Naive thymus-derived CD4-positive, alpha-beta T cell (primary cell): Measurements from ENCODE around the gene SCML1. TPM values are rescaled to one million over a fixed set of nuclear protein-coding genes. Genes with fewer than 3 reads are reported as not detected.

ENCODE experiments used
- ATAC-seq: fragments of 150-1000 bp; cut with Tn5 transposase; 2 replicates; pipeline ENCODE4 v1.10.0; 2021; ENCODE audit warnings: mild to moderate bottlenecking, moderate library complexity
- CTCF ChIA-PET: fragments of 350-600 bp; sonication (Branson Sonifier 250); formaldehyde crosslinking; loops from one replicate; lab custom pipeline; 2021; ENCODE audit warnings: antibody characterized with exemption; lab: Charles Lee
- POLR2A ChIA-PET: fragments of 350-600 bp; sonication (Branson Sonifier 250); formaldehyde crosslinking; loops from one replicate; lab custom pipeline; 2021; ENCODE audit warnings: antibody characterized with exemption, inconsistent platforms; lab: Charles Lee
- DNase-seq, 9 donors: peaks; one replicate each; pipeline versions ENCODE4 v3.0.0 to v3.0.0-alpha.2; 2020 to 2022; ENCODE audit warnings: mixed read lengths in 1 of 9
- H3K27ac ChIP-seq: one replicate; pipeline ENCODE4 v1.7.0; 2013; ENCODE audit warnings: mild to moderate bottlenecking, low read depth, low read length, moderate library complexity
- H3K27me3 ChIP-seq, 2 donors: one replicate each; pipeline ENCODE4 v1.7.0; 2013; ENCODE audit warnings: low read length in 2 of 2, mild to moderate bottlenecking in 2 of 2, moderate library complexity in 2 of 2; ENCODE audit not compliant: control insufficient read depth in 2 of 2, insufficient read depth in 2 of 2
- H3K36me3 ChIP-seq, 3 experiments: 1 replicate in 2 of 3; 2 replicates in 1 of 3; pipeline ENCODE4 v1.7.0; 2013; ENCODE audit warnings: low read length in 3 of 3, mild to moderate bottlenecking in 3 of 3, moderate library complexity in 1 of 3; ENCODE audit not compliant: insufficient read depth in 3 of 3, control insufficient read depth in 2 of 3
- H3K4me1 ChIP-seq, 2 donors: one replicate each; pipeline ENCODE4 v1.7.0; 2013; ENCODE audit warnings: low read length in 2 of 2, mild to moderate bottlenecking in 2 of 2, moderate library complexity in 1 of 2; ENCODE audit not compliant: control insufficient read depth in 2 of 2, insufficient read depth in 2 of 2
- H3K4me3 ChIP-seq: 2 replicates; pipeline ENCODE4 v1.7.0; 2013; ENCODE audit warnings: mild to moderate bottlenecking, low read length
- H3K9me3 ChIP-seq, 3 experiments: 1 replicate in 2 of 3; 2 replicates in 1 of 3; pipeline ENCODE4 v1.7.0; 2013; ENCODE audit warnings: low read length in 3 of 3; ENCODE audit not compliant: control insufficient read depth in 2 of 3
- H3K27ac Mint-ChIP-seq, 9 donors: one replicate each; pipeline ENCODE4 v1.8.0; 2020 to 2022; ENCODE audit warnings: mixed read lengths in 9 of 9, mild to moderate bottlenecking in 8 of 9, moderate library complexity in 5 of 9, inconsistent platforms in 2 of 9
- H3K27me3 Mint-ChIP-seq, 5 donors: one replicate each; pipeline ENCODE4 v1.8.0; 2021 to 2022; ENCODE audit warnings: mixed read lengths in 5 of 5, mild to moderate bottlenecking in 1 of 5
- H3K36me3 Mint-ChIP-seq, 5 donors: one replicate each; pipeline ENCODE4 v1.8.0; 2020 to 2022; ENCODE audit warnings: mixed read lengths in 5 of 5, mild to moderate bottlenecking in 3 of 5, inconsistent platforms in 1 of 5
- H3K4me1 Mint-ChIP-seq, 7 donors: one replicate each; pipeline ENCODE4 v1.8.0; 2020 to 2022; ENCODE audit warnings: mixed read lengths in 7 of 7, mild to moderate bottlenecking in 3 of 7, inconsistent platforms in 1 of 7
- H3K4me3 Mint-ChIP-seq, 10 donors: one replicate each; pipeline ENCODE4 v1.8.0; 2020 to 2022; ENCODE audit warnings: mild to moderate bottlenecking in 10 of 10, mixed read lengths in 10 of 10, moderate library complexity in 6 of 10, inconsistent platforms in 2 of 10
- H3K9me3 Mint-ChIP-seq, 11 donors: one replicate each; pipeline ENCODE4 v1.8.0; 2020 to 2022; ENCODE audit warnings: mixed read lengths in 11 of 11, mild to moderate bottlenecking in 4 of 11, inconsistent platforms in 1 of 11, moderate library complexity in 1 of 11
- intact Hi-C, 2 donors: fragments of 100-400 bp; cut with micrococcal nuclease; formaldehyde crosslinking; loops; one replicate each; pipeline ENCODE4 v1.15.1; 2023
- polyA plus RNA-seq, 2 donors: library from polyadenylated mRNA; unstranded; fragments of 300-500 nt; fragmentation: Illumina TruSeq; gene quantifications; one replicate each; pipeline ENCODE4 v1.2.3, GENCODE V29; 2021
- total RNA-seq, 6 experiments: library from RNA in 5 of 6; stranded (reverse) in 5 of 6; gene quantifications; 1 replicate in 5 of 6; 2 replicates in 1 of 6; pipeline ENCODE4 v1.2.3 and lab custom pipeline; 2021 to 2026

SCML1 gene
- total and polyA plus RNA-seq, 7 experiments from 2014 or later = 0.82 to 50.1 (median 23.6) TPM

DNA sequence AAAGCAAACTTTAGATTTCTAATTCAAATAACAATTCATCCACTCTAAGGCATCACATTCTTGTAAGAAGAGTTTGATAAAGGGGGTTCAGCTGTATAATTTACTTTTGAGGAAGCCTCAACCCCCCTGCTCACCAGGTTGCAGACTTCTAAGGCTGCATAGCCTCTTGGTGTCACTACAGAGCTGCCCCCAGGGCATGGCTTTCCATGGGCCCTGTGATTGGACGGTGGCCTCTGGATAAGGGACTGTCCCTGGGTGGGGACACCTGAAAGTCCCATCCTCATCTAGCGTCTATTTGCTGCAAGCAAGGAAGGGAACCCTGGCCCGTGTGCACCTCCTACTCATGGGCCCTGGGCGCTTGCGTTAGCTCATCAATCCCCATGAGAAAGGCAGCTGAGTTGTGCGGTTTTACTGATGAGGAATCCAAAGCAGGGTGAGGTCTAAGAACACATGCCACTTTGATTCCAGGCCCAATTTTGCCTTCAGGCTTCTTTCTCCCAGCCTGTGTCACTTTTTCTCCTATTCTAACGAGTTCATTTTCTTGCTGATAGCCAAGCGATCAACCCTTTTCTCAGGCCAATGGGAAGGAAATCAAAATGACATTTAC, 51.8 kb downstream of the SCML1 start:
- ATAC-seq = peak; percentile 22
- Mint-ChIP-seq H3K9me3 (peaks cover 0 to 2% (median 0%) of the 10 kb centered on the region in 11 donors), H3K36me3 (no peaks in the 10 kb centered on the region), H3K4me1 (peaks cover 5 to 25% (median 19%) of the 10 kb centered on the region in 7 donors), H3K4me3 (peak overlapping the region in 2 of 10 donors; percentile 24 to 25), H3K27me3 (peaks cover 0 to 4% (median 0%) of the 10 kb centered on the region in 5 donors), H3K27ac (peak overlapping the region in 4 of 9 donors; percentile 11 to 65 (median 44))
- Histone ChIP-seq H3K27ac (no peak overlapping the region), H3K27me3 (no peaks in the 10 kb centered on the region), H3K9me3 (no peaks in the 10 kb centered on the region), H3K4me1 (peaks cover 0 to 7% of the 10 kb centered on the region in 2 donors), H3K4me3 (no peak overlapping the region), H3K36me3 (no peaks in the 10 kb centered on the region)
- CTCF ChIA-PET = no interaction called here
- intact Hi-C loops = loop anchor here in 1 of 2 donors (1.0 to 5.0 kb wide), 4 partner anchors 44 to 588 kb away; partner anchors contain the start of gene RAI2
- POLR2A ChIA-PET = no interaction called here
- DNase-seq = no peak

DNA sequence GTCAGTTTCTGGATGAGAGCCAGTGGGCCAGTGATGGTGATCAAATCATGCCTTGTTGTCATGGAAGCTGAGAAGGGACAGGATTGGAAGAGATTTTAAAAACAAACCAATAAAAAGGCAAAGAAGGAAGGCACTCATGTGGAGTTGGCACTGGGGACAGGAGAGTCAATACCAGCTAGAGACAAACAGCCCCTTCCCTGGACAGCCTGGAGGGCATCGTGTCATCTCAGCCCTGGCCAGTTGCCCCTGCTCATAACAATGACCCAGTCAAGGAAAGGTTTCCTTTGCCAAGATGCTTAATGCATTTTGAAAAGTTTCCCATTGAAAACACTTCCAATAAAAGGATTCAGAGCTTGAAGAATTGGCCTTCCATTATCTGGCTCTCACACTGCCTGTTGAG, 55.5 kb downstream of the SCML1 start:
- POLR2A ChIA-PET = no interaction called here
- intact Hi-C loops = no loop called here
- peaks cover 4 to 18% (median 14%) of the 10 kb centered on the region in 7 donors for H3K4me1 Mint-ChIP-seq
- Histone ChIP-seq H3K4me3 (no peak overlapping the region), H3K36me3 (no peaks in the 10 kb centered on the region), H3K9me3 (no peaks in the 10 kb centered on the region), H3K27me3 (no peaks in the 10 kb centered on the region), H3K27ac (no peak overlapping the region), H3K4me1 (peaks cover 0 to 6% of the 10 kb centered on the region in 2 donors)
- CTCF ChIA-PET = no interaction called here
- H3K4me3 Mint-ChIP-seq = no peak overlapping the region
- ATAC-seq = no peak
- H3K27me3 Mint-ChIP-seq = no peaks in the 10 kb centered on the region
- H3K27ac Mint-ChIP-seq = no peak overlapping the region
- no peaks in the 10 kb centered on the region for H3K36me3 Mint-ChIP-seq
- no peak for DNase-seq
- peaks cover 0 to 2% (median 0%) of the 10 kb centered on the region in 11 donors for H3K9me3 Mint-ChIP-seq

DNA sequence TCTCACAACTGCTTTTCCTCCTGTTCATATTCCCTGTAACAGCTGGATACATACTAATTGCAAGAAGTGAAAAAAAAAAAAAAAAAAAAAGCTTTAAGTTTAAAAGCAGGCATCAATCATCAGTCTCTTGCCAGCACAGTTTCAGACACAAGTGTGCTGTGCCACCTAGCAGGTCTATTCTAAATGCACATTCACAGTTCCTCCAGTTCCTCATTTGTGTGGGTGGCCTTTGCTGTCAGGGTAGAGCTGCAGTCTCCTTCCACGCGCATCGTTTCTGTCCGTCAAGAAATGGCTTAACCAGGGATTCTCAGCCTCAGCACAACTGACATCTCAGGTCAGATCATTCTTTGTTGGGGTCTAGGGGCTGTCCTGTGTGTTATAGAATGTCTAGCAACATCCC, 61.6 kb downstream of the SCML1 start:
- Mint-ChIP-seq H3K9me3 (peaks cover 0 to 2% (median 0%) of the 10 kb centered on the region in 11 donors), H3K36me3 (no peaks in the 10 kb centered on the region), H3K4me3 (no peak overlapping the region), H3K27me3 (no peaks in the 10 kb centered on the region), H3K4me1 (peaks cover 2 to 17% (median 12%) of the 10 kb centered on the region in 7 donors), H3K27ac (no peak overlapping the region)
- H3K9me3 ChIP-seq = no peaks in the 10 kb centered on the region
- no peaks in the 10 kb centered on the region for H3K4me1 ChIP-seq
- no peak overlapping the region for H3K27ac ChIP-seq
- H3K36me3 ChIP-seq = no peaks in the 10 kb centered on the region
- DNase-seq (no peak), ATAC-seq (no peak)
- no peaks in the 10 kb centered on the region for H3K27me3 ChIP-seq
- POLR2A ChIA-PET = no interaction called here
- CTCF ChIA-PET = interaction anchor here (0.6 kb wide), 1 partner anchor 11 kb away, joined by 4 read pairs; no protein-coding TSS in a partner anchor
- H3K4me3 ChIP-seq = no peak overlapping the region
- intact Hi-C loops = no loop called here

DNA sequence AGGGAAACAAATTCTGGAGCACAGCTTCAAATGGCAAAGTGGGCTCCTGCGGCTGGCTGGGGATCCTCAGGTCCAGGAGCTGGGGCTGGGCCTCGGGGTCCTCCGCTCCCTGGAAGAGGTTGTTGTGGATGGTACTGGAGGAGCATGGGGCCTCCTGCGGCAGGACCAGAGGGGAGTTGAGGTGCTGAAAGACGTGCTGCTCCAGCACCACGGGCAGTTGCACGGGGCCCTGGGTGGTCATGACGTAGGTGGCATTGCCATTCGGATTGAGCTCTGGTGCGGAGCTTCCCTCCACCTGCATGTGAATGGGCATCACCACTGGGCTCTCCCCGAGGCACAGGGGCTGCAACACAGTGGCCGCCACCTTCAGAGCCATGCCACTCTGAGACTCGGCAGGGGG, 64.1 kb downstream of the SCML1 start:
- H3K4me1 ChIP-seq = no peaks in the 10 kb centered on the region
- no peak overlapping the region for H3K4me3 ChIP-seq
- intact Hi-C loops = no loop called here
- no peak overlapping the region for H3K4me3 Mint-ChIP-seq
- no peaks in the 10 kb centered on the region for H3K9me3 ChIP-seq
- no peaks in the 10 kb centered on the region for H3K36me3 Mint-ChIP-seq
- peaks cover 2 to 17% (median 12%) of the 10 kb centered on the region in 7 donors for H3K4me1 Mint-ChIP-seq
- peaks cover 0 to 2% (median 0%) of the 10 kb centered on the region in 11 donors for H3K9me3 Mint-ChIP-seq
- no peaks in the 10 kb centered on the region for H3K36me3 ChIP-seq
- CTCF ChIA-PET = no interaction called here
- H3K27ac Mint-ChIP-seq = no peak overlapping the region
- no peak for DNase-seq
- POLR2A ChIA-PET = no interaction called here
- no peak for ATAC-seq
- H3K27me3 ChIP-seq = no peaks in the 10 kb centered on the region
- no peaks in the 10 kb centered on the region for H3K27me3 Mint-ChIP-seq
- no peak overlapping the region for H3K27ac ChIP-seq

DNA sequence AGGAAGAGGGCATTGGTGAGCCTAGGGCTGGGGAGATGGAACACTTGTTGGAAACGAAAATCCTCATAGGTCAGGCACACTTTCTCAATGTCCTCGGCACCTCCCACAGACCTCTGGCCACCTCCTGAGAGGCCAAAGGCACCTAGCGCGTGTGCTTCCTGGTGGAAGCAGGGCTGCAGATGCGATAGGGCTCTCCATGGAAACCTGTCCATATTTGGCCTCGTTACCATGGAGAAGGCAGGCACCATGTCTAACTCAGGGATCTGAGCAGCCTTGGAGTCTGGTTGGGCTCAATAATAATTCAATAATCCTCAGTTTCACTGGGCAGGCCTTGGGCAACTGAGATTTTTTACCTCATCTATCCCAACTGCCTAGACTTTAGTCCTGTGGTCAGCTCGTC, 65.5 kb downstream of the SCML1 start:
- intact Hi-C loops = no loop called here
- ChIA-PET POLR2A (no interaction called here), CTCF (no interaction called here)
- Mint-ChIP-seq H3K4me3 (no peak overlapping the region), H3K4me1 (peaks cover 2 to 10% (median 6%) of the 10 kb centered on the region in 7 donors), H3K9me3 (peaks cover 0 to 2% (median 0%) of the 10 kb centered on the region in 11 donors), H3K36me3 (no peaks in the 10 kb centered on the region), H3K27ac (no peak overlapping the region), H3K27me3 (no peaks in the 10 kb centered on the region)
- DNase-seq (no peak), ATAC-seq (no peak)
- Histone ChIP-seq H3K27ac (no peak overlapping the region), H3K9me3 (no peaks in the 10 kb centered on the region), H3K27me3 (no peaks in the 10 kb centered on the region), H3K36me3 (no peaks in the 10 kb centered on the region), H3K4me3 (no peak overlapping the region), H3K4me1 (no peaks in the 10 kb centered on the region)

DNA sequence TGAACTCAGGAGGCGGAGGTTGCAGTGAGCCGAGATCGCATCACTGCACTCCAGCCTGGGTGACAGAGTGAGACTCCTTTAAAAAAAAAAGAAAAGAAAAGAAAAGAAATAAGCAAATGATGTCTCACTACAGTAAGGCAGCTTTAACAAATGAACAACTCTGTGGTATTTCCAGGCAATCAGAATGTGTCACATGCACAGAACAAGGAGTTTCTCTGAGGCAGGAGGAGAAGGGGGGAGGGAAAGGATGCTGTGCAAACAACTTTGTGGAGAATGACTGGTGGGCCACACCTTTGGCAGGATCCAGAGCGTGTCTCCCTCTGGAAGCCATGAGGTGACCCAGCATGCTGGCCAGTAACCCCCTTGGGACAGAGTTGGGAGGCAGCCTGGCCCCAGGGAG, 66.2 kb downstream of the SCML1 start:
- Mint-ChIP-seq H3K36me3 (no peaks in the 10 kb centered on the region), H3K27ac (no peak overlapping the region), H3K4me1 (peaks cover 0 to 5% (median 0%) of the 10 kb centered on the region in 7 donors), H3K9me3 (peaks cover 0 to 2% (median 0%) of the 10 kb centered on the region in 11 donors), H3K27me3 (no peaks in the 10 kb centered on the region), H3K4me3 (no peak overlapping the region)
- intact Hi-C loops = no loop called here
- no peak overlapping the region for H3K4me3 ChIP-seq
- DNase-seq (no peak), ATAC-seq (no peak)
- no peaks in the 10 kb centered on the region for H3K27me3 ChIP-seq
- H3K36me3 ChIP-seq = no peaks in the 10 kb centered on the region
- no peaks in the 10 kb centered on the region for H3K9me3 ChIP-seq
- ChIA-PET CTCF (no interaction called here), POLR2A (no interaction called here)
- no peak overlapping the region for H3K27ac ChIP-seq
- no peaks in the 10 kb centered on the region for H3K4me1 ChIP-seq
